Activated T-helper 2 cell treated with anti-CD3 and anti-CD28 coated beads, Interferon-gamma antibody, Interleukin-2, Interleukin-4, amounts not matched to agents 10 μg/mL and 5 μg/mL and 100 μg/mL, durations not matched to agents 14 hours and 24 hours and 36 hours (primary cell): ENCODE results near the gene UGT2B7. TPM values are rescaled to one million over a fixed set of nuclear protein-coding genes. Genes with fewer than 3 reads are reported as not detected.
"Not testable (repeated sequence)": the region's sequence is repeated elsewhere in the genome, so short reads cannot be mapped to it uniquely, and the experiment has no call there.

Experiments
- DNase-seq: peaks from one replicate; pipeline ENCODE4 v3.0.0; 2021; ENCODE audit warnings: low spot score
- H3K27ac Mint-ChIP-seq: one replicate; pipeline ENCODE4 v1.8.0; 2021; ENCODE audit warnings: mixed read lengths
- H3K27me3 Mint-ChIP-seq: one replicate; pipeline ENCODE4 v1.8.0; 2021; ENCODE audit warnings: low read depth, mixed read lengths
- H3K36me3 Mint-ChIP-seq: one replicate; pipeline ENCODE4 v1.8.0; 2021; ENCODE audit warnings: low read depth, mixed read lengths
- H3K4me1 Mint-ChIP-seq: one replicate; pipeline ENCODE4 v1.8.0; 2021; ENCODE audit warnings: low read depth, mixed read lengths
- H3K4me3 Mint-ChIP-seq: one replicate; pipeline ENCODE4 v1.8.0; 2021; ENCODE audit warnings: low read depth, mild to moderate bottlenecking, moderate library complexity, mixed read lengths
- H3K9me3 Mint-ChIP-seq: one replicate; pipeline ENCODE4 v1.8.0; 2021; ENCODE audit warnings: mixed read lengths
- intact Hi-C: fragments of 100-400 bp; cut with micrococcal nuclease; formaldehyde crosslinking; loops from one replicate; pipeline ENCODE4 v1.15.1; 2023
- total RNA-seq: library from RNA; stranded (reverse); gene quantifications from 2 replicates; pipeline ENCODE4 v1.2.3, GENCODE V29; 2022

UGT2B7 gene
- not detected in 2 replicates for total RNA-seq

GRCh38 chr4:69096111-69096656 is at the start of gene UGT2B7:
Gene UGT2B7, plus strand, starts transcription at chr4:69096474. Its CDS starts 47 bp downstream, at chr4:69096521.
- intact Hi-C loops = no loop called here
- DNase-seq = no peak
- Mint-ChIP-seq H3K27ac (no peak within 1 kb of the TSS), H3K27me3 (no peaks in the 10 kb centered on the region), H3K9me3 (no peaks in the 10 kb centered on the region), H3K36me3 (no peaks in the 10 kb centered on the region), H3K4me3 (no peak within 1 kb of the TSS), H3K4me1 (no peaks in the 10 kb centered on the region)

- intact Hi-C loops = no loop called here
- Mint-ChIP-seq H3K4me1 (no peaks in the 10 kb centered on the region), H3K4me3 (no peak overlapping the region), H3K27me3 (no peaks in the 10 kb centered on the region), H3K36me3 (no peaks in the 10 kb centered on the region), H3K27ac (no peak overlapping the region), H3K9me3 (no peaks in the 10 kb centered on the region)
- DNase-seq = no peak
These were observed 46.4 kb upstream of the UGT2B7 start for GRCh38 chr4:69049860-69050259.

- H3K27ac Mint-ChIP-seq, intact Hi-C loops, H3K4me3 Mint-ChIP-seq, H3K9me3 Mint-ChIP-seq, H3K27me3 Mint-ChIP-seq, H3K36me3 Mint-ChIP-seq, DNase-seq, H3K4me1 Mint-ChIP-seq: not testable (repeated sequence)
These were observed 45.3 kb upstream of the UGT2B7 start for GRCh38 chr4:69050853-69051575.

GRCh38 chr4:69051576-69051943 is 44.7 kb upstream of the UGT2B7 start:
- no peak for DNase-seq
- Mint-ChIP-seq H3K4me1 (no peaks in the 10 kb centered on the region), H3K4me3 (no peak overlapping the region), H3K36me3 (no peaks in the 10 kb centered on the region), H3K9me3 (no peaks in the 10 kb centered on the region), H3K27ac (no peak overlapping the region), H3K27me3 (no peaks in the 10 kb centered on the region)
- intact Hi-C loops = no loop called here

GRCh38 chr4:69053309-69053885 is 42.9 kb upstream of the UGT2B7 start:
- H3K4me3 Mint-ChIP-seq, H3K27ac Mint-ChIP-seq, H3K36me3 Mint-ChIP-seq, H3K4me1 Mint-ChIP-seq, DNase-seq, intact Hi-C loops, H3K27me3 Mint-ChIP-seq, H3K9me3 Mint-ChIP-seq: not testable (repeated sequence)

GRCh38 chr4:69054033-69054432 is 42.2 kb upstream of the UGT2B7 start:
- not testable (repeated sequence) for H3K4me3 Mint-ChIP-seq, DNase-seq, H3K36me3 Mint-ChIP-seq

GRCh38 chr4:69054578-69055200 is 41.6 kb upstream of the UGT2B7 start:
- intact Hi-C loops = no loop called here
- no peaks in the 10 kb centered on the region for H3K27me3 Mint-ChIP-seq

More at GRCh38 chr4:69054033-69054432, 42.2 kb upstream of the UGT2B7 start:
- H3K27ac Mint-ChIP-seq, H3K9me3 Mint-ChIP-seq, H3K27me3 Mint-ChIP-seq, H3K4me1 Mint-ChIP-seq, intact Hi-C loops: not testable (repeated sequence)

GRCh38 chr4:69056150-69056549 is 40.1 kb upstream of the UGT2B7 start:
- Mint-ChIP-seq H3K27me3 (no peaks in the 10 kb centered on the region), H3K4me1 (no peaks in the 10 kb centered on the region), H3K27ac (no peak overlapping the region), H3K9me3 (no peaks in the 10 kb centered on the region), H3K36me3 (no peaks in the 10 kb centered on the region), H3K4me3 (no peak overlapping the region)
- DNase-seq = no peak
- intact Hi-C loops = no loop called here

More at GRCh38 chr4:69054578-69055200, 41.6 kb upstream of the UGT2B7 start:
- no peaks in the 10 kb centered on the region for H3K9me3 Mint-ChIP-seq
- H3K36me3 Mint-ChIP-seq = no peaks in the 10 kb centered on the region
- H3K4me1 Mint-ChIP-seq = no peaks in the 10 kb centered on the region
- no peak for DNase-seq
- no peak overlapping the region for H3K4me3 Mint-ChIP-seq
- no peak overlapping the region for H3K27ac Mint-ChIP-seq

- Mint-ChIP-seq H3K27me3 (no peaks in the 10 kb centered on the region), H3K36me3 (no peaks in the 10 kb centered on the region), H3K4me1 (no peaks in the 10 kb centered on the region), H3K9me3 (no peaks in the 10 kb centered on the region), H3K4me3 (no peak overlapping the region), H3K27ac (no peak overlapping the region)
- no peak for DNase-seq
- intact Hi-C loops = no loop called here
These were observed 39.2 kb upstream of the UGT2B7 start for GRCh38 chr4:69056921-69057550.

- H3K4me3 Mint-ChIP-seq = no peak overlapping the region
- no peaks in the 10 kb centered on the region for H3K36me3 Mint-ChIP-seq
- no peaks in the 10 kb centered on the region for H3K9me3 Mint-ChIP-seq
- intact Hi-C loops = no loop called here
- DNase-seq = no peak
- H3K27ac Mint-ChIP-seq = no peak overlapping the region
- no peaks in the 10 kb centered on the region for H3K4me1 Mint-ChIP-seq
- no peaks in the 10 kb centered on the region for H3K27me3 Mint-ChIP-seq
These were observed 38.5 kb upstream of the UGT2B7 start for GRCh38 chr4:69057620-69058409.

GRCh38 chr4:69058410-69059059 is 37.7 kb upstream of the UGT2B7 start:
- no peaks in the 10 kb centered on the region for H3K27me3 Mint-ChIP-seq
- no peaks in the 10 kb centered on the region for H3K9me3 Mint-ChIP-seq
- H3K4me3 Mint-ChIP-seq = no peak overlapping the region
- no peaks in the 10 kb centered on the region for H3K4me1 Mint-ChIP-seq
- no peak for DNase-seq
- intact Hi-C loops = no loop called here
- no peaks in the 10 kb centered on the region for H3K36me3 Mint-ChIP-seq
- no peak overlapping the region for H3K27ac Mint-ChIP-seq
